Loucy (cell line): ENCODE data around the gene POMT2.

ENCODE experiments used
- H2AFZ ChIP-seq: fragments of 200-600 bp; sonication (generic); 2 replicates; pipeline ENCODE4 v1.6.0; 2016; ENCODE audit warnings: antibody characterized with exemption, mild to moderate bottlenecking, low read length, moderate library complexity
- H3F3A ChIP-seq: fragments of 200-600 bp; 2 replicates; pipeline ENCODE4 v1.6.0; 2016; ENCODE audit warnings: antibody characterized with exemption, low read depth, mild to moderate bottlenecking
- H3K27me3 ChIP-seq: fragments of 200-600 bp; sonication (generic); 2 replicates; pipeline ENCODE4 v1.6.1; 2014; ENCODE audit warnings: low read length, mild to moderate bottlenecking; ENCODE audit not compliant: insufficient read depth, poor library complexity, severe bottlenecking
- H3K36me3 ChIP-seq: fragments of 200-600 bp; sonication (generic); 2 replicates; pipeline ENCODE4 v1.6.1; 2016; ENCODE audit warnings: low read length; ENCODE audit not compliant: insufficient read depth
- H3K4me1 ChIP-seq: fragments of 200-600 bp; sonication (generic); 2 replicates; pipeline ENCODE4 v1.5.1; 2014; ENCODE audit warnings: low read length, mild to moderate bottlenecking; ENCODE audit not compliant: insufficient read depth, poor library complexity, severe bottlenecking
- H3K4me2 ChIP-seq: fragments of 200-600 bp; sonication (generic); 2 replicates; pipeline ENCODE4 v1.6.0; 2014; ENCODE audit warnings: antibody characterized with exemption, low read length, low read depth, mild to moderate bottlenecking; ENCODE audit not compliant: poor library complexity, severe bottlenecking
- H3K4me3 ChIP-seq: fragments of 200-600 bp; sonication (generic); 2 replicates; pipeline ENCODE4 v1.5.1; 2014; ENCODE audit warnings: low read length, mild to moderate bottlenecking, mixed read lengths; ENCODE audit not compliant: poor library complexity, severe bottlenecking
- H3K79me2 ChIP-seq: fragments of 200-600 bp; sonication (generic); 2 replicates; pipeline ENCODE4 v1.6.1; 2014; ENCODE audit warnings: low read length; ENCODE audit not compliant: insufficient read depth
- H3K9ac ChIP-seq: fragments of 200-600 bp; sonication (generic); 2 replicates; pipeline ENCODE4 v1.6.0; 2014; ENCODE audit warnings: mild to moderate bottlenecking, low read depth, low read length, moderate library complexity; ENCODE audit not compliant: poor library complexity, severe bottlenecking
- H3K9me2 ChIP-seq: fragments of 200-600 bp; sonication (generic); replicated peaks from 2 replicates; pipeline ENCODE4 v1.6.1; 2016; ENCODE audit warnings: low read depth, low read length, mixed read lengths
- H3K9me3 ChIP-seq: fragments of 200-600 bp; sonication (generic); 2 replicates; pipeline ENCODE4 v1.6.1; 2014; ENCODE audit warnings: mild to moderate bottlenecking, antibody characterized with exemption, low read length, low read depth; ENCODE audit not compliant: insufficient read depth
- H4K20me1 ChIP-seq: fragments of 200-600 bp; sonication (generic); 2 replicates; pipeline ENCODE4 v1.6.0; 2014; ENCODE audit warnings: antibody characterized with exemption, low read length, mild to moderate bottlenecking; ENCODE audit not compliant: insufficient read depth, poor library complexity, severe bottlenecking
- CTCF ChIP-seq: fragments of 200-600 bp; sonication (generic); conservative IDR thresholded peaks from 2 replicates; pipeline ENCODE4 v1.5.1; 2014; ENCODE audit warnings: mild to moderate bottlenecking, antibody characterized with exemption, low read length
- EZH2phosphoT487 ChIP-seq: fragments of 200-600 bp; IDR thresholded peaks from 2 replicates; pipeline ENCODE4 v1.6.1; 2018; ENCODE audit warnings: antibody characterized with exemption, mild to moderate bottlenecking, moderate library complexity, borderline replicate concordance

The POMT2 gene

GRCh38 chr14:77314043-77314442, 6.6 kb downstream of the POMT2 start:
- Histone ChIP-seq H3K9me2 (no peaks in the 10 kb centered on the region), H3K79me2 (no peaks in the 10 kb centered on the region; the same call in 1 of the 2 replicates), H3K9me3 (no peaks in the 10 kb centered on the region), H3K4me1 (peaks cover 15% of the 10 kb centered on the region), H3K36me3 (peaks cover 5% of the 10 kb centered on the region; the same call in 1 of the 2 replicates), H2AFZ (no peak overlapping the region), H3K9ac (no peak overlapping the region), H3K4me3 (no peak overlapping the region), H4K20me1 (no peaks in the 10 kb centered on the region), H3K27me3 (no peaks in the 10 kb centered on the region), H3K4me2 (no peak overlapping the region), H3F3A (no peaks in the 10 kb centered on the region)
- TF ChIP-seq CTCF: no peak
- no peak for TF ChIP-seq EZH2phosphoT487

GRCh38 chr14:77313371-77313770, 7.3 kb downstream of the POMT2 start:
- H3K9me3 ChIP-seq: no peaks in the 10 kb centered on the region
- no peaks in the 10 kb centered on the region for H3F3A ChIP-seq
- no peak overlapping the region for H3K4me3 ChIP-seq
- H3K9ac ChIP-seq: no peak overlapping the region
- H4K20me1 ChIP-seq: no peaks in the 10 kb centered on the region
- H3K27me3 ChIP-seq: no peaks in the 10 kb centered on the region
- TF ChIP-seq CTCF (no peak), EZH2phosphoT487 (no peak)
- no peaks in the 10 kb centered on the region; the same call in 1 of the 2 replicates for H3K79me2 ChIP-seq
- no peaks in the 10 kb centered on the region for H3K9me2 ChIP-seq
- H2AFZ ChIP-seq: no peak overlapping the region
- H3K4me2 ChIP-seq: no peak overlapping the region
- peaks cover 14% of the 10 kb centered on the region for H3K4me1 ChIP-seq
- peaks cover 5% of the 10 kb centered on the region; the same call in 1 of the 2 replicates for H3K36me3 ChIP-seq

GRCh38 chr14:77311217-77311616, 9.5 kb downstream of the POMT2 start:
- Histone ChIP-seq H3K4me1 (peaks cover 4% of the 10 kb centered on the region), H3K36me3 (peaks cover 5% of the 10 kb centered on the region), H3K9ac (no peak overlapping the region), H3K9me2 (no peaks in the 10 kb centered on the region), H3K79me2 (no peaks in the 10 kb centered on the region), H3K4me2 (no peak overlapping the region), H2AFZ (no peak overlapping the region), H4K20me1 (no peaks in the 10 kb centered on the region), H3F3A (no peaks in the 10 kb centered on the region), H3K9me3 (no peaks in the 10 kb centered on the region), H3K4me3 (no peak overlapping the region), H3K27me3 (no peaks in the 10 kb centered on the region)
- TF ChIP-seq EZH2phosphoT487 (no peak), CTCF (no peak)
